Astrocyte of the cerebellum (primary cell): ENCODE data around the gene TEX9.

Experiments used
- DNase-seq: peaks from one replicate; pipeline ENCODE4 v3.0.0-alpha.2; 2011; ENCODE audit warnings: low read depth
- H3K4me3 ChIP-seq: 2 replicates; pipeline ENCODE4 v1.5.1; 2011; ENCODE audit warnings: mild to moderate bottlenecking, low read depth, low read length, moderate library complexity
- CTCF ChIP-seq: IDR thresholded peaks from 2 replicates; pipeline ENCODE4 v1.5.1; 2012; ENCODE audit warnings: low read length, low read depth, moderate library complexity, mild to moderate bottlenecking; ENCODE audit errors: missing control alignments
- in situ Hi-C: cut with HindIII; loops from 2 replicates; pipeline ENCODE4 v1.10.0; 2017; ENCODE audit warnings: low sequenced_read_pairs

Gene TEX9

GRCh38 chr15:56464893-56465520 lies 99.8 kb downstream of the TEX9 start, which contains the start of gene MNS1:
Gene MNS1 (minus strand): TSS chr15:56465137. CDS start chr15:56464972, 165 bp downstream.
- in situ Hi-C loops = no loop called here
- peak within 1 kb of the TSS; percentile 66 for H3K4me3 ChIP-seq
- TF ChIP-seq CTCF = no peak
- DNase-seq = peak; percentile 94

- no peak for DNase-seq
- H3K4me3 ChIP-seq = no peak overlapping the region
- in situ Hi-C loops = no loop called here
- TF ChIP-seq CTCF = no peak
Observed at GRCh38 chr15:56467616-56468015, 102.4 kb downstream of the TEX9 start.

- no peak for DNase-seq
- no peak for TF ChIP-seq CTCF
- H3K4me3 ChIP-seq = no peak overlapping the region
- in situ Hi-C loops = no loop called here
Observed at GRCh38 chr15:56468401-56468800, 103.2 kb downstream of the TEX9 start.

- no peak for TF ChIP-seq CTCF
- no peak for DNase-seq
- in situ Hi-C loops = no loop called here
Observed at GRCh38 chr15:56469483-56469882, 104.3 kb downstream of the TEX9 start.

GRCh38 chr15:56471440-56472069 lies 106.3 kb downstream of the TEX9 start:
- H3K4me3 ChIP-seq = no peak overlapping the region
- in situ Hi-C loops = no loop called here
- no peak for TF ChIP-seq CTCF
- DNase-seq = no peak

More at GRCh38 chr15:56469483-56469882, 104.3 kb downstream of the TEX9 start:
- H3K4me3 ChIP-seq = no peak overlapping the region

- no peak for TF ChIP-seq CTCF
- no peak overlapping the region for H3K4me3 ChIP-seq
- in situ Hi-C loops = no loop called here
- DNase-seq = no peak
Observed at GRCh38 chr15:56472278-56472677, 107.1 kb downstream of the TEX9 start.
